GM12892 (cell line): ENCODE data around the gene TTC39B.

ENCODE experiments used
- POLR2A ChIP-seq: IDR thresholded peaks from 2 replicates; pipeline ENCODE4 v1.6.1; 2011; ENCODE audit warnings: low read depth, low read length, control low read depth
- POLR2AphosphoS5 ChIP-seq: IDR thresholded peaks from 2 replicates; pipeline ENCODE4 v1.6.1; 2011; ENCODE audit warnings: low read depth, low read length, control low read depth
- TAF1 ChIP-seq: IDR thresholded peaks from 2 replicates; pipeline ENCODE4 v1.6.1; 2011; ENCODE audit warnings: low read depth, mild to moderate bottlenecking, control low read depth, low read length, borderline replicate concordance

DNA sequence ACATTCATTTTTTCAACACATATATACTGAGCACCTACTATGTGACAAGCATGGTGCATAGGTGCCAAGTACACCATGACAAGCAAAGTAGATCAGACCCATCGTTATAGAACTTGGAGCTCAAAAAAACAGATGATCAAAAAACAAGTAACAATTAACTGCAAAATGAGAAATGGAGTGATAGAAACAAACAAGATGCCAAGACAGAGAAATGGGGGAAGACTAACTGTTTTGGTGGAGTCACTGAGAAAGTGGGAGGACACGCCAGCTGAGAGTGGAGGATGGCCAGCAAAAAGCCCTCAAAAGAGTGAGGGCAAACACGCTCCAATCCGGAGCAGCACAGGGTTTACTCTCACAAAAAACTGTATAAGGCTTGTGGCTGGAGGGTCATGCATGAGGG, 50.6 kb downstream of the TTC39B start:
- TF ChIP-seq TAF1 (no peak), POLR2AphosphoS5 (no peak), POLR2A (no peak)
